DMS53 (cell line): Measurements from ENCODE around the gene GIMAP2.

Experiments
- DNase-seq: peaks from one replicate; lab custom pipeline; 2025; lab: John Stamatoyannopoulos, UW

The GIMAP2 gene

DNA sequence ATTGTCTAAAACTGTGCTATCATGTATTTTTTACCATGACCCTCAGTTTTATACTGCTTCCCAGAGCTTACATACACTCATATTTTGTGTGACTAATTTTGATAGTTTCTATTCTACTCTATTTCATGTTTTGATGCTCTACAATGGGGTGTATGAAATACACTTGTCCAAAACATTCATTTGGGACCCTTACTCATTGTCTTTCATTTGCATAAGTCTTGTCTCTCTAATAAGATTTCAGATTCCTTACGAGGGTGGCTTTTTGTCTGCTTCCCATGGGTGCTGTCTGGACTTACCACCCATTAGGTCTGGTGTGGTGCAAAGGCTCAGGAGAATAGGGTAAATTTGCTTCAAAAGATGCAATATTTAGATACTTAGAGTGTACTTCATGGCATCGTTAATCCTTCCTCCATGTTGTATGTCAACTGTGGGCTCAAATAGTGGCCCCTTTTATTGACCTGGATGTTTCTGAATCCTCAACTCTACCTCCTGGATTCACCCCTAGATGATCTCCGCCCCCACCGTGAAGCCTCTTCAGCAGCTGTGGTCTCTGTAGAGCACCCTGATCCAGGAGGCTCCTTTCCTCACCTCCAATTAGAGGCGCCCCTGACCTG is 48.1 kb downstream of the GIMAP2 start:
- DNase-seq = no peak

- DNase-seq = no peak
Observed at GRCh38 chr7:150734254-150734653, 48.7 kb downstream of the GIMAP2 start.

- DNase-seq = peak; percentile 43
Observed at GRCh38 chr7:150735596-150736358, 50.3 kb downstream of the GIMAP2 start.

DNA sequence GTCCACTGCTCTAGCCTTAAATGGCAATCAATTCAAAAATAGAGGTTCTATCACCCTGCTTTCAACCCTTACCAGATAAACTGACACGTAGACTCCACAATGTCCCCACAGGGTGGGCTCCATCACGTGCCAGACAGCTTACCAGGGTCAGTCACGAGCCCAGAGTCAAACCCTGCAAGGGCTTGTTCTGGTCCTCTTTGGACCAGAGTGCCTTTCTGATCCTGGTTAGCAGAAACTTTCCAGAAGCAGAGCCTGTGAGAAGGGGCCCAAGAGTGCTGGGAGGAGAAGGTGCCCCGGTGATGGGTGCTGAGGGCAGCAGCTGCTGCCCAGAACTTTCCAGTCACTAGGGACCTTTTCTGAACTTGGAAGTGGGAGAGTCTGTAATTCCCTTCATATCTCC is 51.4 kb downstream of the GIMAP2 start:
- no peak for DNase-seq

DNA sequence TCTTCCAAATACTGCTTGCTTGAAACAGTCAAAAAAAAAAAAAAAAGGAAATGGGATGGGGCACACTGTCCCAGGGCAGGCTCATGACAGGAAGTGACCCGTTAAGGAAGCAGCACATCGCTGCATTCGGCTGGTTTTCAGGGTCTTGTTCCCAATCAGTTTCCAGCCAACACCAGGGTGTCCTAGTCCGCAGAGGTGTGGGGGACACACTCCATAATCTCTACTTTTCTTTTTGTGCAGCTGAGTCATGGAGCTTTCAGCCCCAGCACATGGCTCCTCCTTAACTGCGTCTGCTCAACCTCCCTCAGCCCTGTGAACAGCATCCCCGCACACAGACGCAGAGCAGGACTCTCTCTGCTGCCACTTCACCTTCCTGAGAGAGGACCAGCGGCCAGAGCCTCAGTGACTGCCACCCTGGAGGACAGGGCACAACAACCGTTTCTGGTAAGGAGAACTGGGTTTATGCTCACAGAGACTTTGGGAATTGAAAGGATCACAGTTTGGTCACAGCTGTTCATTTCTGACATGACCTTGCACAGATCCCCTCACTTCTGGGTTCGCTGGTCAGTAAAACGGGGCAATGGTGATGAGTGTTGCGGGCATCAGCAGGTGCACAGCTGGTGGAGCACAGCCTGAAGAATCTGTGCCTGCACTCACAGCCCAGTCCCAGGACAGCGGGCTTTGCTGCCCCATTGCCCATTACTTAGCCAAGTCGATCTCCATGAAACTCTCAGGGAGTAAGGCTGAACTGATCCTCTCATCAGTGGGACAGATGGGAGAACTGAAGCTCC is 52.0 kb downstream of the GIMAP2 start, which contains the start of gene GIMAP5:
TSS of gene GIMAP5 (plus strand) at position 154 of the 791 bp plus-strand sequence. CDS start 3,467 bp downstream, outside the sequence.
- DNase-seq = no peak

DNA sequence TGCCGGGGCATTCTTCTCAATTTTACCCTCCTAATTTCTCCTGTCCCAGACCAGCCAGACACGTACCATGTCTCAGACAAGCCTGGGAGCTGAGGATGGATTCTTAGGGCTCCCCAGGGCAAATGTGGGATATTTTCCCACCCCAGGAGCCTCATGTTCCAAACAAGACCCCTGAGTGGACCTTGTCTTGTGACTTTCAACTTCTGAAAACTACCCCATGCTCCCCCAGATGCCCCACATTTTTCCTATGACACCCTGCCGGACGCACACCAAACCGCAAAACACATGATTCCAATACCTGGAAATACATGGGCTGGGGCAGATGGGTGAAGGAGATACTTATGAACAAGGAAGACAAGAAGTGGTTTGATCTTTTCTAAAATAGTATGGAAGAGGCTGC is 52.6 kb downstream of the GIMAP2 start:
- no peak for DNase-seq

GRCh38 chr7:150738591-150739001 is 53.1 kb downstream of the GIMAP2 start:
- no peak for DNase-seq

DNA sequence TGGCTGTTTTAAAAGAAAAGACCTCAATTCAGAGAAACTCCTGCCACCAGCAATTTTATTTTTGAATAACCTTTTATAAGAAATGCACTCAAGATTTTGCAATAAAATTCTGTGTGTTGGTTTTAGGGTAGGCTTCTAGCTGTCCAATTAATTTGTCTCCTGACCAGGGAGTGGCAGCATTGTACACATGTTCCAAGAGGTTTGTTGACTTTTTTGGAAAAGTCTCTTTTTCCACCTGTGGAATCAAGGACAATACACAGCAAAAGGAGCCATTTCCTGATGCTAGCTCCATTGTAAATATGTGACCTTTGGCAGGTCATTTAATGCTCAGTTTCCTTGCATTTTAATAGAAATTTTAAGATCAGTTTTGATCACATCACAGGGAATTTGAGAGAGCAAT is 53.5 kb downstream of the GIMAP2 start:
- peak; percentile 44 for DNase-seq

GRCh38 chr7:150740053-150740452 is 54.5 kb downstream of the GIMAP2 start:
- no peak for DNase-seq

GRCh38 chr7:150742286-150742968 is 56.9 kb downstream of the GIMAP2 start:
- DNase-seq = no peak
